SK-N-SH (cell line): ENCODE data around the gene RAD51B. TPM values are rescaled to one million over a fixed set of nuclear protein-coding genes. Genes with fewer than 3 reads are reported as not detected.

ENCODE experiments used
- CTCF ChIA-PET: fragments of 300-600, 350-600 bp; formaldehyde crosslinking; extraction: SDS; loops from one replicate; lab custom pipeline; 2021; lab: Yijun Ruan, JAX
- POLR2A ChIA-PET: fragments of 350-600 bp; sonication (Branson Sonifier 250); formaldehyde crosslinking; extraction: SDS; loops from one replicate; lab custom pipeline; 2020; ENCODE audit warnings: antibody characterized with exemption, inconsistent platforms; lab: Yijun Ruan, JAX
- DNase-seq: peaks from one replicate; pipeline ENCODE4 v3.0.0; 2012
- H2AFZ ChIP-seq: fragments of 200-600 bp; sonication (generic); 2 replicates; pipeline ENCODE4 v1.8.1; 2016; ENCODE audit warnings: antibody characterized with exemption, mild to moderate bottlenecking, low read depth
- H3F3A ChIP-seq: fragments of 200-600 bp; sonication (generic); replicated peaks from 2 replicates; pipeline ENCODE3; 2016; ENCODE audit warnings: antibody characterized with exemption, mild to moderate bottlenecking; ENCODE audit not compliant: insufficient read depth
- H3K27ac ChIP-seq, 2 experiments: fragments of 200-500 bp in 1 of 2; fragments of 200-600 bp in 1 of 2; sonication (Bioruptor generic) in 1 of 2; sonication (generic), shearing (Covaris generic) in 1 of 2; 2 replicates each; pipeline versions ENCODE4 v1.5.1 to v1.6.1; 2014 to 2016; ENCODE audit warnings: low read depth in 2 of 2, inconsistent platforms in 1 of 2, low read length in 1 of 2, mild to moderate bottlenecking in 1 of 2, mixed read lengths in 1 of 2
- H3K27me3 ChIP-seq: fragments of 200-600 bp; sonication (generic), shearing (Covaris generic); 2 replicates; pipeline ENCODE4 v1.6.1; 2016; ENCODE audit warnings: mixed run types; ENCODE audit not compliant: insufficient read depth
- H3K36me3 ChIP-seq, 2 experiments: fragments of 200-500 bp in 1 of 2; fragments of 200-600 bp in 1 of 2; sonication (Bioruptor generic) in 1 of 2; sonication (generic) in 1 of 2; replicated peaks in 1 of 2; 2 replicates each; pipeline versions ENCODE3 to v1.5.1; 2014 to 2016; ENCODE audit warnings: low read length in 1 of 2, mild to moderate bottlenecking in 1 of 2; ENCODE audit not compliant: insufficient read depth in 2 of 2, control insufficient read depth in 1 of 2
- H3K4me1 ChIP-seq, 2 experiments: fragments of 200-500 bp in 1 of 2; fragments of 200-600 bp in 1 of 2; sonication (Bioruptor generic) in 1 of 2; sonication (generic), shearing (Covaris generic) in 1 of 2; 2 replicates each; pipeline versions ENCODE4 v1.5.1 to v1.6.1; 2014 to 2016; ENCODE audit warnings: low read depth in 1 of 2, low read length in 1 of 2, mixed run types in 1 of 2; ENCODE audit not compliant: insufficient read depth in 2 of 2, control insufficient read depth in 1 of 2
- H3K4me2 ChIP-seq: fragments of 200-600 bp; sonication (generic), shearing (Covaris generic); 2 replicates; pipeline ENCODE4 v1.6.1; 2017; ENCODE audit warnings: mixed run types
- H3K4me3 ChIP-seq, 2 experiments: fragments of 200-500 bp in 1 of 2; fragments of 200-600 bp in 1 of 2; sonication (Bioruptor generic) in 1 of 2; sonication (generic), shearing (Covaris generic) in 1 of 2; 2 replicates each; pipeline versions ENCODE4 v1.5.1 to v1.8.1; 2014 to 2016; ENCODE audit warnings: low read depth in 2 of 2, inconsistent platforms in 1 of 2, low read length in 1 of 2, mild to moderate bottlenecking in 1 of 2, mixed read lengths in 1 of 2, moderate library complexity in 1 of 2
- H3K79me2 ChIP-seq: fragments of 200-600 bp; sonication (generic); 2 replicates; pipeline ENCODE4 v1.8.1; 2017; ENCODE audit warnings: mild to moderate bottlenecking; ENCODE audit not compliant: insufficient read depth
- H3K9ac ChIP-seq: fragments of 200-600 bp; sonication (generic); 2 replicates; pipeline ENCODE4 v1.6.1; 2017; ENCODE audit warnings: mixed run types
- H3K9me2 ChIP-seq: fragments of 200-600 bp; sonication (generic); 2 replicates; pipeline ENCODE4 v1.6.1; 2017; ENCODE audit warnings: mixed run types
- H3K9me3 ChIP-seq: fragments of 200-600 bp; sonication (generic); 2 replicates; pipeline ENCODE4 v1.6.1; 2017; ENCODE audit warnings: mixed run types, mild to moderate bottlenecking, moderate library complexity
- H4K20me1 ChIP-seq: fragments of 200-600 bp; sonication (generic); 2 replicates; pipeline ENCODE4 v1.6.1; 2017; ENCODE audit warnings: mild to moderate bottlenecking, mixed run types; ENCODE audit not compliant: insufficient read depth
- CHD2 ChIP-seq: fragments of 150-350 bp; IDR thresholded peaks from 2 replicates; pipeline ENCODE4 v1.6.1; 2018; ENCODE audit warnings: low read length; ENCODE audit not compliant: partially characterized antibody
- ELF1 ChIP-seq: IDR thresholded peaks from 2 replicates; pipeline ENCODE4 v1.4.0; 2012
- EZH2phosphoT487 ChIP-seq: fragments of 200-600 bp; sonication (generic); IDR thresholded peaks from 2 replicates; pipeline ENCODE4 v1.6.1; 2017; ENCODE audit warnings: low read depth, mixed run types, mild to moderate bottlenecking, antibody characterized with exemption, moderate library complexity, borderline replicate concordance
- IRF3 ChIP-seq: fragments of 150-350 bp; IDR thresholded peaks from 2 replicates; pipeline ENCODE4 v1.6.1; 2016; ENCODE audit warnings: mild to moderate bottlenecking, low read depth, low read length
- JUND ChIP-seq: IDR thresholded peaks from 2 replicates; pipeline ENCODE4 v1.4.0; 2012
- MXI1 ChIP-seq: IDR thresholded peaks from 2 replicates; pipeline ENCODE4 v1.6.1; 2012; ENCODE audit warnings: mild to moderate bottlenecking, low read depth, low read length, improper control_type of control experiment
- NRF1 ChIP-seq: IDR thresholded peaks from 2 replicates; pipeline ENCODE4 v1.6.1; 2012; ENCODE audit warnings: low read depth, mild to moderate bottlenecking, low read length
- SIN3A ChIP-seq: IDR thresholded peaks from 2 replicates; pipeline ENCODE4 v1.6.1; 2012; ENCODE audit warnings: low read depth, mild to moderate bottlenecking, low read length, moderate library complexity, borderline replicate concordance
- YY1 ChIP-seq: IDR thresholded peaks from 2 replicates; pipeline ENCODE4 v1.4.0; 2012; ENCODE audit warnings: low read depth, mild to moderate bottlenecking
- WGBS: methylation state at CpG from one replicate; pipeline ENCODE4 v1.1.6; 2017; ENCODE audit warnings: low lambda C conversion rate; 5-methylcytosine and 5-hydroxymethylcytosine counted together
- polyA plus RNA-seq, 3 experiments: library from polyadenylated mRNA; depleted of rRNA; stranded (reverse); fragments of >200 nt; gene quantifications; 2 replicates each; pipeline ENCODE4 v1.2.3, GENCODE V29; 2012

Gene RAD51B
- polyA plus RNA-seq, 1 of the 3 experiments (the other 2 are of a cell fraction) = 6.0 TPM

GRCh38 chr14:68722186-68722585 is 902.6 kb downstream of the RAD51B start:
- H3K9me3 ChIP-seq = no peaks in the 10 kb centered on the region
- H3K9me2 ChIP-seq = no peaks in the 10 kb centered on the region
- ChIA-PET POLR2A (no interaction called here), CTCF (interaction anchor here (1.5 kb wide), 1 partner anchor 11 kb away, joined by 5 read pairs; no protein-coding TSS in a partner anchor)
- no peak overlapping the region for H2AFZ ChIP-seq
- no peaks in the 10 kb centered on the region for H4K20me1 ChIP-seq
- no peak overlapping the region for H3K4me3 ChIP-seq
- no peak overlapping the region for H3K27ac ChIP-seq
- no peaks in the 10 kb centered on the region for H3K27me3 ChIP-seq
- TF ChIP-seq YY1 (no peak), IRF3 (no peak), EZH2phosphoT487 (no peak), ELF1 (no peak), NRF1 (no peak), JUND (no peak), MXI1 (no peak), CHD2 (no peak), SIN3A (no peak)
- no peak overlapping the region for H3K9ac ChIP-seq
- H3K36me3 ChIP-seq = no peaks in the 10 kb centered on the region
- no peak for DNase-seq
- H3K4me2 ChIP-seq = no peak overlapping the region
- no peaks in the 10 kb centered on the region for H3K79me2 ChIP-seq
- H3F3A ChIP-seq = no peaks in the 10 kb centered on the region
- no peaks in the 10 kb centered on the region for H3K4me1 ChIP-seq
- 84% methylated on average over 2 of the region's 2 CpGs for WGBS

- 91% methylated on average over 5 of the region's 5 CpGs for WGBS
Observed at GRCh38 chr14:68722968-68723566, 903.5 kb downstream of the RAD51B start.

GRCh38 chr14:68723808-68724268 is 904.3 kb downstream of the RAD51B start:
- H3K4me1 ChIP-seq = no peaks in the 10 kb centered on the region
- H3K9me3 ChIP-seq = no peaks in the 10 kb centered on the region
- no peaks in the 10 kb centered on the region for H3K36me3 ChIP-seq
- no peaks in the 10 kb centered on the region for H3K27me3 ChIP-seq
- H3K9me2 ChIP-seq = no peaks in the 10 kb centered on the region
- no peak overlapping the region for H3K27ac ChIP-seq
- no peak overlapping the region for H3K4me2 ChIP-seq
- ChIA-PET CTCF (interaction anchor here (1.0 to 1.5 kb wide), 2 partner anchors 9 to 32 kb away, joined by 5 read pairs; no protein-coding TSS in a partner anchor), POLR2A (no interaction called here)
- no peak overlapping the region for H2AFZ ChIP-seq
- no peaks in the 10 kb centered on the region for H4K20me1 ChIP-seq
- no peak overlapping the region for H3K4me3 ChIP-seq
- WGBS = 90% methylated on average over 3 of the region's 3 CpGs
- H3K9ac ChIP-seq = no peak overlapping the region
- TF ChIP-seq JUND = no peak
- no peak for DNase-seq
- no peaks in the 10 kb centered on the region for H3K79me2 ChIP-seq
- H3F3A ChIP-seq = no peaks in the 10 kb centered on the region

More at GRCh38 chr14:68722968-68723566, 903.5 kb downstream of the RAD51B start:
- H2AFZ ChIP-seq = no peak overlapping the region
- no peaks in the 10 kb centered on the region for H3K36me3 ChIP-seq
- ChIA-PET POLR2A (no interaction called here), CTCF (interaction anchor here (1.0 to 1.5 kb wide), 2 partner anchors 10 to 32 kb away, joined by 5 read pairs; no protein-coding TSS in a partner anchor)
- H3K4me1 ChIP-seq = no peaks in the 10 kb centered on the region
- H3K27ac ChIP-seq = no peak overlapping the region
- no peaks in the 10 kb centered on the region for H3K27me3 ChIP-seq
- no peak for DNase-seq
- no peaks in the 10 kb centered on the region for H4K20me1 ChIP-seq
- TF ChIP-seq ELF1 (no peak), CHD2 (no peak)
- no peaks in the 10 kb centered on the region for H3K79me2 ChIP-seq
- H3F3A ChIP-seq = no peaks in the 10 kb centered on the region
- no peaks in the 10 kb centered on the region for H3K9me3 ChIP-seq
- H3K4me3 ChIP-seq = no peak overlapping the region
- no peak overlapping the region for H3K9ac ChIP-seq
- H3K4me2 ChIP-seq = no peak overlapping the region
- H3K9me2 ChIP-seq = no peaks in the 10 kb centered on the region
